ENCODE results near the gene YEATS2. TPM values are rescaled to one million over a fixed set of nuclear protein-coding genes. Genes with fewer than 3 reads are reported as not detected.

YEATS2 gene
- total RNA-seq (ENCODE audit: low replicate concordance): 15.8 and 30.3 TPM in 2 replicates

- TF ChIP-seq, protein P1, sequence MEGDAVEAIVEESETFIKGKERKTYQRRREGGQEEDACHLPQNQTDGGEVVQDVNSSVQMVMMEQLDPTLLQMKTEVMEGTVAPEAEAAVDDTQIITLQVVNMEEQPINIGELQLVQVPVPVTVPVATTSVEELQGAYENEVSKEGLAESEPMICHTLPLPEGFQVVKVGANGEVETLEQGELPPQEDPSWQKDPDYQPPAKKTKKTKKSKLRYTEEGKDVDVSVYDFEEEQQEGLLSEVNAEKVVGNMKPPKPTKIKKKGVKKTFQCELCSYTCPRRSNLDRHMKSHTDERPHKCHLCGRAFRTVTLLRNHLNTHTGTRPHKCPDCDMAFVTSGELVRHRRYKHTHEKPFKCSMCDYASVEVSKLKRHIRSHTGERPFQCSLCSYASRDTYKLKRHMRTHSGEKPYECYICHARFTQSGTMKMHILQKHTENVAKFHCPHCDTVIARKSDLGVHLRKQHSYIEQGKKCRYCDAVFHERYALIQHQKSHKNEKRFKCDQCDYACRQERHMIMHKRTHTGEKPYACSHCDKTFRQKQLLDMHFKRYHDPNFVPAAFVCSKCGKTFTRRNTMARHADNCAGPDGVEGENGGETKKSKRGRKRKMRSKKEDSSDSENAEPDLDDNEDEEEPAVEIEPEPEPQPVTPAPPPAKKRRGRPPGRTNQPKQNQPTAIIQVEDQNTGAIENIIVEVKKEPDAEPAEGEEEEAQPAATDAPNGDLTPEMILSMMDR (IDR thresholded peaks at IDR 0.05; ENCODE audit: insufficient read depth, low read length): no peak
- H3K4me3 ChIP-seq (ENCODE audit: low read depth, low read length): peak within 1 kb of the TSS; percentile 89
- DNase-seq (ENCODE audit: low read depth): peak; percentile 39
Observed at GRCh38 chr3:183697610-183698317, at the start of gene YEATS2. YEATS2 (plus strand) TSS chr3:183697797; CDS start chr3:183715163, 17,366 bp downstream.

GRCh38 chr3:183650554-183650953 is 47.0 kb upstream of the YEATS2 start:
- no peak for DNase-seq (ENCODE audit: low read depth)
- no peak overlapping the region for H3K4me3 ChIP-seq (ENCODE audit: low read depth, low read length)
- TF ChIP-seq, protein P1 (IDR thresholded peaks at IDR 0.05; ENCODE audit: insufficient read depth, low read length): no peak

- no peak overlapping the region for H3K4me3 ChIP-seq (ENCODE audit: low read depth, low read length)
- peak; percentile 10 for DNase-seq (ENCODE audit: low read depth)
- TF ChIP-seq, protein P1 (IDR thresholded peaks at IDR 0.05; ENCODE audit: insufficient read depth, low read length): no peak
Observed at GRCh38 chr3:183653209-183654064, 44.2 kb upstream of the YEATS2 start.

- no peak for DNase-seq (ENCODE audit: low read depth)
- TF ChIP-seq, protein P1 (IDR thresholded peaks at IDR 0.05; ENCODE audit: insufficient read depth, low read length): no peak
- H3K4me3 ChIP-seq (ENCODE audit: low read depth, low read length): no peak overlapping the region
Observed at GRCh38 chr3:183654727-183655126, 42.9 kb upstream of the YEATS2 start.

DNA sequence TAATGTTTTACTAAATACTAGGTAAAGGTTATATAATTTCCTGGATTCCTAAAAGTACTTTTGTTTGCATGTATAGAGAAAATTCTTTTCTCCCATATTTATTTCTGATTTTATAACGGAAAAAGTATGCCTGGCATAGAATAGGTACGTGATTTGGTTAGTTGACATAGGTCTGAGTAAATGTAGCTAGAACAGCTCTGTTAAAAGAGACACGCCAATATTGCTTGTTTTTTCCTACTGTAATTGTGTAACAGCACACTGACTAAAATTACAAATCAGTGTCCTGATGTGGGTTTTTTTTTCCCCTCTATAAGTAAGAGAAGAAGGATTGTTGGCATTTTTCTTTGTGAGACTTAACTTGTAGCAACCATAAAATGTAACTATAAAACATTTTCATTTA is 35.5 kb upstream of the YEATS2 start:
- TF ChIP-seq, protein P1 (IDR thresholded peaks at IDR 0.05; ENCODE audit: insufficient read depth, low read length): no peak
- H3K4me3 ChIP-seq (ENCODE audit: low read depth, low read length): no peak overlapping the region
- DNase-seq (ENCODE audit: low read depth): no peak

- no peak overlapping the region for H3K4me3 ChIP-seq (ENCODE audit: low read depth, low read length)
- peak; percentile 97 for DNase-seq (ENCODE audit: low read depth)
- TF ChIP-seq, protein P1 (IDR thresholded peaks at IDR 0.05; ENCODE audit: insufficient read depth, low read length): no peak
Observed at GRCh38 chr3:183664913-183665381, 32.6 kb upstream of the YEATS2 start.

Data from fibroblast of the aortic adventitia (primary cell).